ENCODE measurements around the gene EXT2. TPM values are rescaled to one million over a fixed set of nuclear protein-coding genes. Genes with fewer than 3 reads are reported as not detected.
A peak's percentile ranks its signal among the peaks of the same experiment; 100 is the strongest.

Gene EXT2
- total and polyA plus RNA-seq, 4 donors = 18.0 to 95.3 (median 45.9) TPM

DNA sequence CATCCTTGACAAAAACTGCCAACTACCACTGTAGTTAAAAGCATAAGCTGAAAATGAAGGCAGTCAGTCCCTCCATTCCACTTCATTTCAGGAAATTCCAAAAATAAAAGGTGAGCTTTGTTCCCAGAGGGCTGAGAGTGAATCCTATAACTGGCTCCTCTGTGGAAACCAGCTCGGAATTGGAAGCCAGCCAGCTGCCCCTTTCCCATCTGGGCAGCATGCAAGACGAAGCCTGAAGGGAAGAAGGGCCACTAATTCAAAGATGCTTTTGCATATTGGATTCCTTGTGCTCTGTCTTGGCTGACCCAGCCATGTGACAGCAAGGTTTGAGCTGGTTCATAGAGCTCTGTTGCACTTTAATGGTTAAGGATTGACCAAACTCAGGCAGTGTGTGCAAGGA lies 131.0 kb downstream of the EXT2 start:
- no peak for DNase-seq
- no peaks in the 10 kb centered on the region for H3K27me3 ChIP-seq (ENCODE audit: control insufficient read depth in 3 of 3, insufficient read depth in 3 of 3, low read length in 2 of 3)
- H3K9ac ChIP-seq (ENCODE audit: insufficient read depth in 1 of 2, low read length in 2 of 2) = no peak overlapping the region
- H3K4me1 ChIP-seq (ENCODE audit: control insufficient read depth in 5 of 5, insufficient read depth in 5 of 5, low read length in 5 of 5) = peaks cover 0 to 30% (median 11%) of the 10 kb centered on the region in 5 donors
- TF ChIP-seq, protein P1, sequence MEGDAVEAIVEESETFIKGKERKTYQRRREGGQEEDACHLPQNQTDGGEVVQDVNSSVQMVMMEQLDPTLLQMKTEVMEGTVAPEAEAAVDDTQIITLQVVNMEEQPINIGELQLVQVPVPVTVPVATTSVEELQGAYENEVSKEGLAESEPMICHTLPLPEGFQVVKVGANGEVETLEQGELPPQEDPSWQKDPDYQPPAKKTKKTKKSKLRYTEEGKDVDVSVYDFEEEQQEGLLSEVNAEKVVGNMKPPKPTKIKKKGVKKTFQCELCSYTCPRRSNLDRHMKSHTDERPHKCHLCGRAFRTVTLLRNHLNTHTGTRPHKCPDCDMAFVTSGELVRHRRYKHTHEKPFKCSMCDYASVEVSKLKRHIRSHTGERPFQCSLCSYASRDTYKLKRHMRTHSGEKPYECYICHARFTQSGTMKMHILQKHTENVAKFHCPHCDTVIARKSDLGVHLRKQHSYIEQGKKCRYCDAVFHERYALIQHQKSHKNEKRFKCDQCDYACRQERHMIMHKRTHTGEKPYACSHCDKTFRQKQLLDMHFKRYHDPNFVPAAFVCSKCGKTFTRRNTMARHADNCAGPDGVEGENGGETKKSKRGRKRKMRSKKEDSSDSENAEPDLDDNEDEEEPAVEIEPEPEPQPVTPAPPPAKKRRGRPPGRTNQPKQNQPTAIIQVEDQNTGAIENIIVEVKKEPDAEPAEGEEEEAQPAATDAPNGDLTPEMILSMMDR (IDR thresholded peaks at IDR 0.05; ENCODE audit: control extremely low read depth, extremely low read depth) = no peak
- no peaks in the 10 kb centered on the region for H3K9me3 ChIP-seq (ENCODE audit: control insufficient read depth in 4 of 4, insufficient read depth in 3 of 4, low read length in 3 of 4)
- 86 to 89% methylated on average over 2 of the region's 2 CpGs for WGBS, 2 donors
- peaks cover 0 to 3% (median 0%) of the 10 kb centered on the region in 4 donors for H3K36me3 ChIP-seq (ENCODE audit: control insufficient read depth in 4 of 4, insufficient read depth in 4 of 4, low read length in 4 of 4)
- no peak overlapping the region for H3K27ac ChIP-seq (ENCODE audit: low read depth in 1 of 2, low read length in 1 of 2)
- no peak overlapping the region for H3K4me3 ChIP-seq
- no peak for ATAC-seq (ENCODE audit: insufficient read depth, low FRiP score)

DNA sequence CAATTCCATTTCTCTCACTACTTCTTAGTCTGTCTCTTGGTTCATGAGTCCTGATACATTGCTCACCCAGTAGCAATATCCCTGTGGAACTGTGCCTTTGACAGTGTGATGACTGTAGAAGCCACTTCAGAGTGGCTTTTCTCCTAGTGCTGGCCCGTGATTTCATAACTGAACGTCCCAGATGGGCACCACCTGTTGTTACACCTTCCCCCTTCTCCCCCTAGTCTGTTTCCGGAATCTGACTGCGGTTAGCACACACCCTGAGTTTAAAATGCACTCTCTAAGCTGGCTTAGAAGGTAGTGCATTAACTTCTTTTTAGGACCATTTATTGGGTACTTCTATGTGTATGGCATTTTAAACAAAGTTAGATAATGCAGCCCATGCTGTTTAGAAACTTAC lies 131.5 kb downstream of the EXT2 start:
- H3K27ac ChIP-seq (ENCODE audit: low read depth in 1 of 2, low read length in 1 of 2) = no peak overlapping the region
- H3K9ac ChIP-seq (ENCODE audit: insufficient read depth in 1 of 2, low read length in 2 of 2) = no peak overlapping the region
- DNase-seq (no peak), ATAC-seq (ENCODE audit: insufficient read depth, low FRiP score) (no peak)
- WGBS, 2 donors = 39 to 75% methylated on average over 4 of the region's 4 CpGs
- no peak overlapping the region for H3K4me3 ChIP-seq
- no peaks in the 10 kb centered on the region for H3K27me3 ChIP-seq (ENCODE audit: control insufficient read depth in 3 of 3, insufficient read depth in 3 of 3, low read length in 2 of 3)
- H3K9me3 ChIP-seq (ENCODE audit: control insufficient read depth in 4 of 4, insufficient read depth in 3 of 4, low read length in 3 of 4) = no peaks in the 10 kb centered on the region
- TF ChIP-seq, protein P1 (IDR thresholded peaks at IDR 0.05; ENCODE audit: control extremely low read depth, extremely low read depth) = no peak
- H3K36me3 ChIP-seq (ENCODE audit: control insufficient read depth in 4 of 4, insufficient read depth in 4 of 4, low read length in 4 of 4) = peaks cover 0 to 3% (median 0%) of the 10 kb centered on the region in 4 donors
- peaks cover 0 to 28% (median 11%) of the 10 kb centered on the region in 5 donors for H3K4me1 ChIP-seq (ENCODE audit: control insufficient read depth in 5 of 5, insufficient read depth in 5 of 5, low read length in 5 of 5)

DNA sequence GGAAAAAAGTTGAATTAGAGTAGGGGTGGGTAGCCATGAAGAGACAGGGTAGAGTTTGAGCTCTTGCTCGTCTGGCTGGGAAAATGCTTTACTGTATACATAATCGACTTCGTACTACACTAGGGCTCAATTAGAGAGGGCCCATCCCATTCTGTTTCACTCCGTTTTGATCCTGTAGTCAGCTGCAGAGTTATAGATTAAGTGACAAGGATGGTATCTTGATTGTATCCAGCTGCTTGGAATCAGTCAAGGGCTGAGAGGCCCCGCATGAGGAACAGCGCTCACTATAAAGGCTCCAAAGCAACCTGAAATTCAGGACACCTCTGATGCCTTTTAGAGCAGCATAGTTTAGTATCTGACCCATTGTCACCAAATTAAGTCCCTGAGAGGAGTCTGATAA lies 132.9 kb downstream of the EXT2 start:
- Histone ChIP-seq H3K9ac (ENCODE audit: insufficient read depth in 1 of 2, low read length in 2 of 2) (no peak overlapping the region), H3K4me3 (no peak overlapping the region), H3K27me3 (ENCODE audit: control insufficient read depth in 3 of 3, insufficient read depth in 3 of 3, low read length in 2 of 3) (no peaks in the 10 kb centered on the region), H3K9me3 (ENCODE audit: control insufficient read depth in 4 of 4, insufficient read depth in 3 of 4, low read length in 3 of 4) (no peaks in the 10 kb centered on the region), H3K27ac (ENCODE audit: low read depth in 1 of 2, low read length in 1 of 2) (no peak overlapping the region), H3K36me3 (ENCODE audit: control insufficient read depth in 4 of 4, insufficient read depth in 4 of 4, low read length in 4 of 4) (peaks cover 0 to 3% (median 0%) of the 10 kb centered on the region in 4 donors), H3K4me1 (ENCODE audit: control insufficient read depth in 5 of 5, insufficient read depth in 5 of 5, low read length in 5 of 5) (peaks cover 0 to 28% (median 11%) of the 10 kb centered on the region in 5 donors)
- 87 to 90% methylated on average over 6 of the region's 6 CpGs for WGBS, 2 donors
- DNase-seq (peak in 2 of 3 donors; percentile 72 to 75), ATAC-seq (ENCODE audit: insufficient read depth, low FRiP score) (no peak)
- TF ChIP-seq, protein P1 (IDR thresholded peaks at IDR 0.05; ENCODE audit: control extremely low read depth, extremely low read depth) = no peak

DNA sequence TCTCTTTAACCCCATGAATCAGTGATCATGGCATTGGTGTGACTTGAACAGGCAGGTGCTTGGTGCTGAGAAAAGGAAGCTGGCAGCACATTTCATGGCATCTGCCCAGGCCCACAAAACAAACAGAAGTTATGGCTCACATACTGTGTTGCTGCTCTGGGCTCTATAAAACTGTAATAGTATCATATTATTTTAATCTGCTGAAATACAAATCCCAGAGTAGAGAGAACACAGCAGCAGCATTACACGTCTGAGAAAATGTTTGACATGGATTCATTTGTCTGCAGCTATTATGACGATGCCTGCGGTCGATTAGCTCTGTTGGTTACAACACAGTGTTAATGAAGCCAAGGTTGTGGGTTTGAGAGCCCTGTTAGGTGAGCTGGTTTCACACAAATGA lies 133.6 kb downstream of the EXT2 start:
- Histone ChIP-seq H3K4me3 (no peak overlapping the region), H3K27me3 (ENCODE audit: control insufficient read depth in 3 of 3, insufficient read depth in 3 of 3, low read length in 2 of 3) (no peaks in the 10 kb centered on the region), H3K36me3 (ENCODE audit: control insufficient read depth in 4 of 4, insufficient read depth in 4 of 4, low read length in 4 of 4) (peaks cover 0 to 3% (median 0%) of the 10 kb centered on the region in 4 donors), H3K9ac (ENCODE audit: insufficient read depth in 1 of 2, low read length in 2 of 2) (no peak overlapping the region), H3K9me3 (ENCODE audit: control insufficient read depth in 4 of 4, insufficient read depth in 3 of 4, low read length in 3 of 4) (no peaks in the 10 kb centered on the region), H3K4me1 (ENCODE audit: control insufficient read depth in 5 of 5, insufficient read depth in 5 of 5, low read length in 5 of 5) (peaks cover 0 to 28% (median 11%) of the 10 kb centered on the region in 5 donors), H3K27ac (ENCODE audit: low read depth in 1 of 2, low read length in 1 of 2) (no peak overlapping the region)
- WGBS, 2 donors = 96 to 97% methylated on average over 4 of the region's 4 CpGs
- TF ChIP-seq, protein P1 (IDR thresholded peaks at IDR 0.05; ENCODE audit: control extremely low read depth, extremely low read depth) = no peak
- no peak for ATAC-seq (ENCODE audit: insufficient read depth, low FRiP score)
- no peak for DNase-seq
